SK-N-SH (cell line): Measurements from ENCODE around the gene TRHDE. TPM values are rescaled to one million over a fixed set of nuclear protein-coding genes. Genes with fewer than 3 reads are reported as not detected.

Experiments
- CTCF ChIA-PET: fragments of 300-600, 350-600 bp; formaldehyde crosslinking; extraction: SDS; loops from one replicate; lab custom pipeline; 2021; lab: Yijun Ruan, JAX
- POLR2A ChIA-PET: fragments of 350-600 bp; sonication (Branson Sonifier 250); formaldehyde crosslinking; extraction: SDS; loops from one replicate; lab custom pipeline; 2020; ENCODE audit warnings: antibody characterized with exemption, inconsistent platforms; lab: Yijun Ruan, JAX
- DNase-seq: peaks from one replicate; pipeline ENCODE4 v3.0.0; 2012
- H2AFZ ChIP-seq: fragments of 200-600 bp; sonication (generic); 2 replicates; pipeline ENCODE4 v1.8.1; 2016; ENCODE audit warnings: antibody characterized with exemption, mild to moderate bottlenecking, low read depth
- H3F3A ChIP-seq: fragments of 200-600 bp; sonication (generic); replicated peaks from 2 replicates; pipeline ENCODE3; 2016; ENCODE audit warnings: antibody characterized with exemption, mild to moderate bottlenecking; ENCODE audit not compliant: insufficient read depth
- H3K27ac ChIP-seq, 2 experiments: fragments of 200-500 bp in 1 of 2; fragments of 200-600 bp in 1 of 2; sonication (Bioruptor generic) in 1 of 2; sonication (generic), shearing (Covaris generic) in 1 of 2; 2 replicates each; pipeline versions ENCODE4 v1.5.1 to v1.6.1; 2014 to 2016; ENCODE audit warnings: low read depth in 2 of 2, inconsistent platforms in 1 of 2, low read length in 1 of 2, mild to moderate bottlenecking in 1 of 2, mixed read lengths in 1 of 2
- H3K27me3 ChIP-seq: fragments of 200-600 bp; sonication (generic), shearing (Covaris generic); 2 replicates; pipeline ENCODE4 v1.6.1; 2016; ENCODE audit warnings: mixed run types; ENCODE audit not compliant: insufficient read depth
- H3K36me3 ChIP-seq, 2 experiments: fragments of 200-500 bp in 1 of 2; fragments of 200-600 bp in 1 of 2; sonication (Bioruptor generic) in 1 of 2; sonication (generic) in 1 of 2; replicated peaks in 1 of 2; 2 replicates each; pipeline versions ENCODE3 to v1.5.1; 2014 to 2016; ENCODE audit warnings: low read length in 1 of 2, mild to moderate bottlenecking in 1 of 2; ENCODE audit not compliant: insufficient read depth in 2 of 2, control insufficient read depth in 1 of 2
- H3K4me1 ChIP-seq, 2 experiments: fragments of 200-500 bp in 1 of 2; fragments of 200-600 bp in 1 of 2; sonication (Bioruptor generic) in 1 of 2; sonication (generic), shearing (Covaris generic) in 1 of 2; 2 replicates each; pipeline versions ENCODE4 v1.5.1 to v1.6.1; 2014 to 2016; ENCODE audit warnings: low read depth in 1 of 2, low read length in 1 of 2, mixed run types in 1 of 2; ENCODE audit not compliant: insufficient read depth in 2 of 2, control insufficient read depth in 1 of 2
- H3K4me2 ChIP-seq: fragments of 200-600 bp; sonication (generic), shearing (Covaris generic); 2 replicates; pipeline ENCODE4 v1.6.1; 2017; ENCODE audit warnings: mixed run types
- H3K4me3 ChIP-seq, 2 experiments: fragments of 200-500 bp in 1 of 2; fragments of 200-600 bp in 1 of 2; sonication (Bioruptor generic) in 1 of 2; sonication (generic), shearing (Covaris generic) in 1 of 2; 2 replicates each; pipeline versions ENCODE4 v1.5.1 to v1.8.1; 2014 to 2016; ENCODE audit warnings: low read depth in 2 of 2, inconsistent platforms in 1 of 2, low read length in 1 of 2, mild to moderate bottlenecking in 1 of 2, mixed read lengths in 1 of 2, moderate library complexity in 1 of 2
- H3K79me2 ChIP-seq: fragments of 200-600 bp; sonication (generic); 2 replicates; pipeline ENCODE4 v1.8.1; 2017; ENCODE audit warnings: mild to moderate bottlenecking; ENCODE audit not compliant: insufficient read depth
- H3K9ac ChIP-seq: fragments of 200-600 bp; sonication (generic); 2 replicates; pipeline ENCODE4 v1.6.1; 2017; ENCODE audit warnings: mixed run types
- H3K9me2 ChIP-seq: fragments of 200-600 bp; sonication (generic); 2 replicates; pipeline ENCODE4 v1.6.1; 2017; ENCODE audit warnings: mixed run types
- H3K9me3 ChIP-seq: fragments of 200-600 bp; sonication (generic); 2 replicates; pipeline ENCODE4 v1.6.1; 2017; ENCODE audit warnings: mixed run types, mild to moderate bottlenecking, moderate library complexity
- H4K20me1 ChIP-seq: fragments of 200-600 bp; sonication (generic); 2 replicates; pipeline ENCODE4 v1.6.1; 2017; ENCODE audit warnings: mild to moderate bottlenecking, mixed run types; ENCODE audit not compliant: insufficient read depth
- CHD2 ChIP-seq: fragments of 150-350 bp; IDR thresholded peaks from 2 replicates; pipeline ENCODE4 v1.6.1; 2018; ENCODE audit warnings: low read length; ENCODE audit not compliant: partially characterized antibody
- CTCF ChIP-seq: fragments of 200-600 bp; sonication (generic); IDR thresholded peaks from 2 replicates; pipeline ENCODE4 v1.6.1; 2017; ENCODE audit warnings: antibody characterized with exemption, mild to moderate bottlenecking, moderate library complexity
- EZH2phosphoT487 ChIP-seq: fragments of 200-600 bp; sonication (generic); IDR thresholded peaks from 2 replicates; pipeline ENCODE4 v1.6.1; 2017; ENCODE audit warnings: low read depth, mixed run types, mild to moderate bottlenecking, antibody characterized with exemption, moderate library complexity, borderline replicate concordance
- FOXJ3 ChIP-seq: sonication (generic); formaldehyde crosslinking; IDR thresholded peaks from 2 replicates; pipeline ENCODE4 v1.5.1; 2020; ENCODE audit warnings: mild to moderate bottlenecking, missing genetic modification reagents
- FOXM1 ChIP-seq: IDR thresholded peaks from 2 replicates; pipeline ENCODE4 v1.4.0; 2012; ENCODE audit warnings: low read depth, mild to moderate bottlenecking
- GABPA ChIP-seq: IDR thresholded peaks from 2 replicates; pipeline ENCODE4 v1.4.0; 2012; ENCODE audit warnings: low read depth, mild to moderate bottlenecking
- GATA2 ChIP-seq: sonication (generic); formaldehyde crosslinking; IDR thresholded peaks from 2 replicates; pipeline ENCODE4 v1.5.0; 2020; ENCODE audit warnings: mild to moderate bottlenecking, missing genetic modification reagents
- JUND ChIP-seq: IDR thresholded peaks from 2 replicates; pipeline ENCODE4 v1.4.0; 2012
- MXI1 ChIP-seq: IDR thresholded peaks from 2 replicates; pipeline ENCODE4 v1.6.1; 2012; ENCODE audit warnings: mild to moderate bottlenecking, low read depth, low read length, improper control_type of control experiment
- NFIC ChIP-seq: IDR thresholded peaks from 2 replicates; pipeline ENCODE4 v1.4.0; 2012; ENCODE audit warnings: borderline replicate concordance
- NRF1 ChIP-seq: IDR thresholded peaks from 2 replicates; pipeline ENCODE4 v1.6.1; 2012; ENCODE audit warnings: low read depth, mild to moderate bottlenecking, low read length
- PBX3 ChIP-seq: IDR thresholded peaks from 2 replicates; pipeline ENCODE4; 2012
- POLR2AphosphoS5 ChIP-seq: IDR thresholded peaks from 2 replicates; pipeline ENCODE4 v1.6.1; 2012; ENCODE audit warnings: low read depth, low read length
- RAD21 ChIP-seq: IDR thresholded peaks from 2 replicates; pipeline ENCODE4 v1.6.1; 2012; ENCODE audit warnings: mild to moderate bottlenecking, low read length
- RCOR1 ChIP-seq: fragments of 150-350 bp; IDR thresholded peaks from 2 replicates; pipeline ENCODE4 v1.6.1; 2017; ENCODE audit warnings: antibody characterized with exemption, low read length
- RFX5 ChIP-seq: IDR thresholded peaks from 2 replicates; pipeline ENCODE4 v1.6.1; 2012; ENCODE audit warnings: mild to moderate bottlenecking, improper control_type of control experiment, low read length
- SIN3A ChIP-seq: IDR thresholded peaks from 2 replicates; pipeline ENCODE4 v1.6.1; 2012; ENCODE audit warnings: low read depth, mild to moderate bottlenecking, low read length, moderate library complexity, borderline replicate concordance
- TEAD4 ChIP-seq: IDR thresholded peaks from 2 replicates; pipeline ENCODE4 v1.4.0; 2012; ENCODE audit warnings: mild to moderate bottlenecking, borderline replicate concordance; ENCODE audit not compliant: insufficient read depth
- ZBTB33 ChIP-seq: IDR thresholded peaks from 2 replicates; pipeline ENCODE4 v1.4.0; 2012; ENCODE audit warnings: low read depth, borderline replicate concordance
- WGBS: methylation state at CpG from one replicate; pipeline ENCODE4 v1.1.6; 2017; ENCODE audit warnings: low lambda C conversion rate; 5-methylcytosine and 5-hydroxymethylcytosine counted together
- polyA plus RNA-seq, 3 experiments: library from polyadenylated mRNA; depleted of rRNA; stranded (reverse); fragments of >200 nt; gene quantifications; 2 replicates each; pipeline ENCODE4 v1.2.3, GENCODE V29; 2012

The TRHDE gene
- polyA plus RNA-seq, 1 of the 3 experiments (the other 2 are of a cell fraction), result 0.46 TPM

GRCh38 chr12:72681028-72681427 is 408.9 kb downstream of the TRHDE start:
- TF ChIP-seq ZBTB33 (no peak), NRF1 (no peak), SIN3A (no peak), MXI1 (no peak), TEAD4 (no peak), POLR2AphosphoS5 (no peak), FOXJ3 (CRISPR knock-in tag) (no peak), GATA2 (CRISPR knock-in tag) (no peak), PBX3 (no peak), NFIC (no peak), CTCF (no peak), RAD21 (no peak), JUND (no peak), RCOR1 (no peak)
- no peak for DNase-seq
- ChIA-PET CTCF (no interaction called here), POLR2A (no interaction called here)
- Histone ChIP-seq H3K4me1 (no peaks in the 10 kb centered on the region), H3K27ac (no peak overlapping the region), H3K27me3 (no peaks in the 10 kb centered on the region), H3K4me3 (no peak overlapping the region), H3K4me2 (no peak overlapping the region), H3K79me2 (no peaks in the 10 kb centered on the region), H3K9me2 (no peaks in the 10 kb centered on the region), H3K9me3 (no peaks in the 10 kb centered on the region; the same call in 1 of the 2 replicates), H2AFZ (no peak overlapping the region), H4K20me1 (no peaks in the 10 kb centered on the region), H3F3A (no peaks in the 10 kb centered on the region), H3K9ac (no peak overlapping the region), H3K36me3 (no peaks in the 10 kb centered on the region)

- DNase-seq, result no peak
- H3K9me2 ChIP-seq, result no peaks in the 10 kb centered on the region
- no peaks in the 10 kb centered on the region for H3K36me3 ChIP-seq
- H3K9ac ChIP-seq, result no peak overlapping the region
- WGBS, result 63% methylated on average over 4 of the region's 4 CpGs
- H3K4me2 ChIP-seq, result no peak overlapping the region
- no peaks in the 10 kb centered on the region for H4K20me1 ChIP-seq
- no peak overlapping the region for H2AFZ ChIP-seq
- TF ChIP-seq RFX5 (no peak), CHD2 (no peak), EZH2phosphoT487 (no peak), NFIC (no peak), FOXM1 (no peak), GABPA (no peak), RAD21 (no peak)
- no peak overlapping the region for H3K4me3 ChIP-seq
- ChIA-PET POLR2A (no interaction called here), CTCF (no interaction called here)
- no peaks in the 10 kb centered on the region; the same call in 1 of the 2 replicates for H3K9me3 ChIP-seq
- no peaks in the 10 kb centered on the region for H3K27me3 ChIP-seq
- no peak overlapping the region for H3K27ac ChIP-seq
- H3K79me2 ChIP-seq, result no peaks in the 10 kb centered on the region
- no peaks in the 10 kb centered on the region for H3F3A ChIP-seq
- no peaks in the 10 kb centered on the region for H3K4me1 ChIP-seq
Observed at GRCh38 chr12:72684491-72684890, 412.3 kb downstream of the TRHDE start.
